ENCODE measurements around the gene GALNT8. TPM values are rescaled to one million over a fixed set of nuclear protein-coding genes. Genes with fewer than 3 reads are reported as not detected.

The GALNT8 gene
- total RNA-seq, 2 experiments from 2014 or later: 0.85 to 1.1 TPM

GRCh38 chr12:4794491-4794890 is 74.3 kb downstream of the GALNT8 start:
- no peak for DNase-seq
- Mint-ChIP-seq H3K27me3 (peaks cover 48% of the 10 kb centered on the region), H3K9me3 (ENCODE audit: low read depth) (no peaks in the 10 kb centered on the region), H3K4me1 (no peaks in the 10 kb centered on the region), H3K27ac (no peak overlapping the region), H3K36me3 (no peaks in the 10 kb centered on the region), H3K4me3 (no peak overlapping the region)
- no peak for ATAC-seq
- CTCF ChIA-PET: interaction anchor here (0.8 kb wide), 1 partner anchor 35 kb away, joined by 3 read pairs; no protein-coding TSS in a partner anchor

GRCh38 chr12:4796216-4796615 is 76.0 kb downstream of the GALNT8 start:
- ATAC-seq (no peak), DNase-seq (no peak)
- Mint-ChIP-seq H3K9me3 (ENCODE audit: low read depth) (no peaks in the 10 kb centered on the region), H3K27ac (no peak overlapping the region), H3K4me1 (no peaks in the 10 kb centered on the region), H3K4me3 (no peak overlapping the region), H3K36me3 (no peaks in the 10 kb centered on the region), H3K27me3 (peaks cover 51% of the 10 kb centered on the region)
- CTCF ChIA-PET: no interaction called here

GRCh38 chr12:4796694-4797482 is 76.7 kb downstream of the GALNT8 start:
- Mint-ChIP-seq H3K27me3 (peaks cover 50% of the 10 kb centered on the region), H3K4me1 (no peaks in the 10 kb centered on the region), H3K36me3 (no peaks in the 10 kb centered on the region), H3K4me3 (no peak overlapping the region), H3K27ac (no peak overlapping the region), H3K9me3 (ENCODE audit: low read depth) (no peaks in the 10 kb centered on the region)
- CTCF ChIA-PET: no interaction called here
- DNase-seq: no peak
- no peak for ATAC-seq

- H3K27ac Mint-ChIP-seq: no peak overlapping the region
- H3K4me3 Mint-ChIP-seq: no peak overlapping the region
- peaks cover 1% of the 10 kb centered on the region for H3K36me3 Mint-ChIP-seq
- peaks cover 54% of the 10 kb centered on the region for H3K27me3 Mint-ChIP-seq
- H3K9me3 Mint-ChIP-seq (ENCODE audit: low read depth): no peaks in the 10 kb centered on the region
- DNase-seq: no peak
- ATAC-seq: no peak
- H3K4me1 Mint-ChIP-seq: no peaks in the 10 kb centered on the region
- CTCF ChIA-PET: no interaction called here
Observed at GRCh38 chr12:4800555-4800954, 80.4 kb downstream of the GALNT8 start.

GRCh38 chr12:4802841-4803240 is 82.6 kb downstream of the GALNT8 start:
- Mint-ChIP-seq H3K4me3 (no peak overlapping the region), H3K4me1 (peaks cover 17% of the 10 kb centered on the region), H3K27ac (no peak overlapping the region), H3K9me3 (ENCODE audit: low read depth) (no peaks in the 10 kb centered on the region), H3K27me3 (peaks cover 67% of the 10 kb centered on the region), H3K36me3 (peaks cover 1% of the 10 kb centered on the region)
- DNase-seq (no peak), ATAC-seq (no peak)
- CTCF ChIA-PET: interaction anchor here (1.2 kb wide), 1 partner anchor 46 kb away, joined by 6 read pairs; no protein-coding TSS in a partner anchor

- Mint-ChIP-seq H3K36me3 (peaks cover 5% of the 10 kb centered on the region), H3K9me3 (ENCODE audit: low read depth) (no peaks in the 10 kb centered on the region), H3K4me1 (peaks cover 34% of the 10 kb centered on the region), H3K4me3 (no peak overlapping the region), H3K27ac (peak overlapping the region; percentile 7), H3K27me3 (peaks cover 61% of the 10 kb centered on the region)
- CTCF ChIA-PET: interaction anchor here (1.0 to 1.7 kb wide), 2 partner anchors 49 to 51 kb away, joined by 3 read pairs; no protein-coding TSS in a partner anchor
- DNase-seq (no peak), ATAC-seq (peak; percentile 43)
Observed at GRCh38 chr12:4806439-4807115, 86.4 kb downstream of the GALNT8 start.

GRCh38 chr12:4807116-4807783 is 87.0 kb downstream of the GALNT8 start:
- CTCF ChIA-PET: no interaction called here
- DNase-seq (no peak), ATAC-seq (peak; percentile 41)
- Mint-ChIP-seq H3K27ac (peak overlapping the region; percentile 20), H3K4me1 (peaks cover 34% of the 10 kb centered on the region), H3K27me3 (peaks cover 64% of the 10 kb centered on the region), H3K36me3 (peaks cover 5% of the 10 kb centered on the region), H3K4me3 (no peak overlapping the region), H3K9me3 (ENCODE audit: low read depth) (no peaks in the 10 kb centered on the region)

- peaks cover 64% of the 10 kb centered on the region for H3K27me3 Mint-ChIP-seq
- no peaks in the 10 kb centered on the region for H3K9me3 Mint-ChIP-seq (ENCODE audit: low read depth)
- peaks cover 34% of the 10 kb centered on the region for H3K4me1 Mint-ChIP-seq
- no peak overlapping the region for H3K4me3 Mint-ChIP-seq
- ATAC-seq: peak; percentile 38
- CTCF ChIA-PET: no interaction called here
- H3K27ac Mint-ChIP-seq: no peak overlapping the region
- no peak for DNase-seq
- H3K36me3 Mint-ChIP-seq: peaks cover 5% of the 10 kb centered on the region
Observed at GRCh38 chr12:4807813-4808212, 87.6 kb downstream of the GALNT8 start.

- DNase-seq: no peak
- Mint-ChIP-seq H3K27me3 (peaks cover 54% of the 10 kb centered on the region), H3K4me3 (peak overlapping the region; percentile 29), H3K4me1 (peaks cover 34% of the 10 kb centered on the region), H3K27ac (no peak overlapping the region), H3K9me3 (ENCODE audit: low read depth) (no peaks in the 10 kb centered on the region), H3K36me3 (peaks cover 5% of the 10 kb centered on the region)
- ATAC-seq: no peak
- CTCF ChIA-PET: interaction anchor here (1.1 to 1.2 kb wide), 2 partner anchors 40 to 49 kb away, joined by 3 read pairs; no protein-coding TSS in a partner anchor
Observed at GRCh38 chr12:4809013-4809448, 88.8 kb downstream of the GALNT8 start.

- H3K27me3 Mint-ChIP-seq: peaks cover 54% of the 10 kb centered on the region
- H3K4me3 Mint-ChIP-seq: peak overlapping the region; percentile 42
- peaks cover 5% of the 10 kb centered on the region for H3K36me3 Mint-ChIP-seq
- no peak overlapping the region for H3K27ac Mint-ChIP-seq
- DNase-seq (no peak), ATAC-seq (peak; percentile 29)
- no peaks in the 10 kb centered on the region for H3K9me3 Mint-ChIP-seq (ENCODE audit: low read depth)
- CTCF ChIA-PET: interaction anchor here (1.1 to 1.2 kb wide), 2 partner anchors 40 to 48 kb away, joined by 3 read pairs; no protein-coding TSS in a partner anchor
- H3K4me1 Mint-ChIP-seq: peaks cover 34% of the 10 kb centered on the region
Observed at GRCh38 chr12:4809449-4810218, 89.4 kb downstream of the GALNT8 start.

GRCh38 chr12:4810219-4810671 is 90.0 kb downstream of the GALNT8 start:
- no peak for ATAC-seq
- peaks cover 51% of the 10 kb centered on the region for H3K27me3 Mint-ChIP-seq
- peaks cover 34% of the 10 kb centered on the region for H3K4me1 Mint-ChIP-seq
- no peak overlapping the region for H3K27ac Mint-ChIP-seq
- H3K36me3 Mint-ChIP-seq: peaks cover 4% of the 10 kb centered on the region
- no peak for DNase-seq
- CTCF ChIA-PET: interaction anchor here (1.1 to 4.8 kb wide), 2 partner anchors 39 to 46 kb away, joined by 3 to 24 read pairs; no protein-coding TSS in a partner anchor
- peak overlapping the region; percentile 42 for H3K4me3 Mint-ChIP-seq
- H3K9me3 Mint-ChIP-seq (ENCODE audit: low read depth): no peaks in the 10 kb centered on the region

GRCh38 chr12:4812624-4813327 is 92.6 kb downstream of the GALNT8 start:
- CTCF ChIA-PET: interaction anchor here (4.8 kb wide), 1 partner anchor 44 kb away, joined by 24 read pairs; no protein-coding TSS in a partner anchor
- no peak for ATAC-seq
- Mint-ChIP-seq H3K4me3 (no peak overlapping the region), H3K27ac (no peak overlapping the region), H3K27me3 (peaks cover 33% of the 10 kb centered on the region), H3K9me3 (ENCODE audit: low read depth) (no peaks in the 10 kb centered on the region), H3K4me1 (peaks cover 19% of the 10 kb centered on the region), H3K36me3 (peaks cover 4% of the 10 kb centered on the region)
- DNase-seq: no peak
